Measurements from ENCODE around the gene MEPCE. TPM values are rescaled to one million over a fixed set of nuclear protein-coding genes. Genes with fewer than 3 reads are reported as not detected.

Gene MEPCE
- total and polyA plus RNA-seq, 9 of the 15 experiments (the other 6 are each of a cell fraction or from before 2014, with no cell fraction given) = 10.9 to 76.3 (median 44.1) TPM

- TF ChIP-seq MYBL2 (IDR thresholded peaks at IDR 0.05; ENCODE audit: low read depth) = no peak
- TF ChIP-seq MYBL2 (CRISPR knock-in tag; IDR thresholded peaks at IDR 0.05; ENCODE audit: borderline replicate concordance) = no peak
- TF ChIP-seq ZNF511 (CRISPR knock-in tag; IDR thresholded peaks at IDR 0.05) = 0 out of 2 replicates have a peak, but pooled peaks have one; percentile 22
- peak; percentile 86; the same call in 1 of the 2 replicates for TF ChIP-seq CREB3 (tag; conservative IDR thresholded peaks at IDR 0.05; ENCODE audit: low read depth)
- TF ChIP-seq ZNF589 (CRISPR knock-in tag; IDR thresholded peaks at IDR 0.05; ENCODE audit: low read depth) = peak; percentile 98
- TF ChIP-seq, protein P1, sequence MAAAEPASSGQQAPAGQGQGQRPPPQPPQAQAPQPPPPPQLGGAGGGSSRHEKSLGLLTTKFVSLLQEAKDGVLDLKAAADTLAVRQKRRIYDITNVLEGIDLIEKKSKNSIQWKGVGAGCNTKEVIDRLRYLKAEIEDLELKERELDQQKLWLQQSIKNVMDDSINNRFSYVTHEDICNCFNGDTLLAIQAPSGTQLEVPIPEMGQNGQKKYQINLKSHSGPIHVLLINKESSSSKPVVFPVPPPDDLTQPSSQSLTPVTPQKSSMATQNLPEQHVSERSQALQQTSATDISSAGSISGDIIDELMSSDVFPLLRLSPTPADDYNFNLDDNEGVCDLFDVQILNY (CRISPR knock-in tag; IDR thresholded peaks at IDR 0.05) = no peak
- TF ChIP-seq MAFF (IDR thresholded peaks at IDR 0.05; ENCODE audit: low read length) = peak; percentile 48; the same call in 1 of the 2 replicates
- TF ChIP-seq MYC (IDR thresholded peaks at IDR 0.05; ENCODE audit: low read depth, low read length) = peak; percentile 89
- 0 out of 2 replicates have a peak, but pooled peaks have one; percentile 26 for TF ChIP-seq MYC (CRISPR knock-in tag; IDR thresholded peaks at IDR 0.05; ENCODE audit: borderline replicate concordance, low read depth)
- no peak for TF ChIP-seq SAP30 (IDR thresholded peaks at IDR 0.05; ENCODE audit: borderline replicate concordance, insufficient read depth, low read depth, low read length, poor library complexity, severe bottlenecking)
- TF ChIP-seq FOXP1 (CRISPR knock-in tag; IDR thresholded peaks at IDR 0.05) = 0 out of 2 replicates have a peak, but pooled peaks have one; percentile 19
- TF ChIP-seq MTA1 (IDR thresholded peaks at IDR 0.05; ENCODE audit: borderline replicate concordance) = peak; percentile 80
- no peak for TF ChIP-seq ZFPM2 (CRISPR knock-in tag; IDR thresholded peaks at IDR 0.05)
- TF ChIP-seq NR2C1 (IDR thresholded peaks at IDR 0.05) = peak; percentile 96
- peak; percentile 97 for TF ChIP-seq NR2C1 (tag; IDR thresholded peaks at IDR 0.05)
- TF ChIP-seq XRCC4 (IDR thresholded peaks at IDR 0.05; ENCODE audit: extremely low read depth, insufficient read depth, insufficient read length) = no peak
- TF ChIP-seq, protein P2, sequence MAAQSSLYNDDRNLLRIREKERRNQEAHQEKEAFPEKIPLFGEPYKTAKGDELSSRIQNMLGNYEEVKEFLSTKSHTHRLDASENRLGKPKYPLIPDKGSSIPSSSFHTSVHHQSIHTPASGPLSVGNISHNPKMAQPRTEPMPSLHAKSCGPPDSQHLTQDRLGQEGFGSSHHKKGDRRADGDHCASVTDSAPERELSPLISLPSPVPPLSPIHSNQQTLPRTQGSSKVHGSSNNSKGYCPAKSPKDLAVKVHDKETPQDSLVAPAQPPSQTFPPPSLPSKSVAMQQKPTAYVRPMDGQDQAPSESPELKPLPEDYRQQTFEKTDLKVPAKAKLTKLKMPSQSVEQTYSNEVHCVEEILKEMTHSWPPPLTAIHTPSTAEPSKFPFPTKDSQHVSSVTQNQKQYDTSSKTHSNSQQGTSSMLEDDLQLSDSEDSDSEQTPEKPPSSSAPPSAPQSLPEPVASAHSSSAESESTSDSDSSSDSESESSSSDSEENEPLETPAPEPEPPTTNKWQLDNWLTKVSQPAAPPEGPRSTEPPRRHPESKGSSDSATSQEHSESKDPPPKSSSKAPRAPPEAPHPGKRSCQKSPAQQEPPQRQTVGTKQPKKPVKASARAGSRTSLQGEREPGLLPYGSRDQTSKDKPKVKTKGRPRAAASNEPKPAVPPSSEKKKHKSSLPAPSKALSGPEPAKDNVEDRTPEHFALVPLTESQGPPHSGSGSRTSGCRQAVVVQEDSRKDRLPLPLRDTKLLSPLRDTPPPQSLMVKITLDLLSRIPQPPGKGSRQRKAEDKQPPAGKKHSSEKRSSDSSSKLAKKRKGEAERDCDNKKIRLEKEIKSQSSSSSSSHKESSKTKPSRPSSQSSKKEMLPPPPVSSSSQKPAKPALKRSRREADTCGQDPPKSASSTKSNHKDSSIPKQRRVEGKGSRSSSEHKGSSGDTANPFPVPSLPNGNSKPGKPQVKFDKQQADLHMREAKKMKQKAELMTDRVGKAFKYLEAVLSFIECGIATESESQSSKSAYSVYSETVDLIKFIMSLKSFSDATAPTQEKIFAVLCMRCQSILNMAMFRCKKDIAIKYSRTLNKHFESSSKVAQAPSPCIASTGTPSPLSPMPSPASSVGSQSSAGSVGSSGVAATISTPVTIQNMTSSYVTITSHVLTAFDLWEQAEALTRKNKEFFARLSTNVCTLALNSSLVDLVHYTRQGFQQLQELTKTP (IDR thresholded peaks at IDR 0.05; ENCODE audit: low read depth in 1 of 2, partially characterized antibody in 2 of 2) = peak; percentile 54 to 84
- TF ChIP-seq CXXC5 (CRISPR knock-in tag; IDR thresholded peaks at IDR 0.05) = peak; percentile 81
- peak; percentile 83 for TF ChIP-seq NFE2 (IDR thresholded peaks at IDR 0.05; ENCODE audit: low read depth)
Observed at GRCh38 chr7:100444311-100445278, 15.0 kb downstream of the MEPCE start (continued).
